HepG2 (cell line): ENCODE data around the gene EFEMP2. TPM values are rescaled to one million over a fixed set of nuclear protein-coding genes. Genes with fewer than 3 reads are reported as not detected.

ENCODE experiments used
- ARNT ChIP-seq: fragments of 450-650 bp; IDR thresholded peaks from 2 replicates; pipeline ENCODE4 v1.6.1; 2017
- FOSL1 ChIP-seq: sonication (generic); formaldehyde crosslinking; IDR thresholded peaks from 2 replicates; pipeline ENCODE4 v1.9.0; 2021; ENCODE audit warnings: missing genetic modification reagents, borderline replicate concordance
- HNRNPLL ChIP-seq: fragments of 200-400 bp; formaldehyde crosslinking; IDR thresholded peaks from 2 replicates; pipeline ENCODE4 v1.6.1; 2017; ENCODE audit warnings: mild to moderate bottlenecking, low read depth, low read length; ENCODE audit not compliant: poor library complexity, severe bottlenecking
- JUND ChIP-seq: sonication (generic); formaldehyde crosslinking; IDR thresholded peaks from 2 replicates; pipeline ENCODE4 v1.8.0; 2022; ENCODE audit warnings: mild to moderate bottlenecking, missing genetic modification reagents
- KLF16 ChIP-seq, 2 experiments: sonication (generic) in 1 of 2; formaldehyde crosslinking in 1 of 2; IDR thresholded peaks; 2 replicates each; pipeline versions ENCODE4 v1.6.1 to v1.8.0; 2016 to 2023; ENCODE audit warnings: missing genetic modification reagents in 2 of 2, missing compliant biosample characterization in 1 of 2
- MAZ ChIP-seq, 2 experiments: sonication (generic) in 1 of 2; formaldehyde crosslinking in 1 of 2; IDR thresholded peaks; 2 replicates each; pipeline versions ENCODE4 v1.5.0 to v1.6.1; 2012 to 2020; ENCODE audit warnings: low read depth in 2 of 2, mild to moderate bottlenecking in 2 of 2, borderline replicate concordance in 1 of 2, improper control_type of control experiment in 1 of 2, low read length in 1 of 2, missing genetic modification reagents in 1 of 2, moderate library complexity in 1 of 2
- SAP130 ChIP-seq: IDR thresholded peaks from 2 replicates; pipeline ENCODE4 v1.6.1; 2016; ENCODE audit warnings: low read depth
- SP140L ChIP-seq: sonication (generic); formaldehyde crosslinking; IDR thresholded peaks from 2 replicates; pipeline ENCODE4 v1.4.0; 2020; ENCODE audit warnings: missing genetic modification reagents, borderline replicate concordance
- STAG1 ChIP-seq: sonication (generic); formaldehyde crosslinking; IDR thresholded peaks from 2 replicates; pipeline ENCODE4 v1.4.0; 2020; ENCODE audit warnings: missing genetic modification reagents
- ZBTB7B ChIP-seq: sonication (generic); formaldehyde crosslinking; IDR thresholded peaks from 2 replicates; pipeline ENCODE4 v1.4.0; 2020; ENCODE audit warnings: missing genetic modification reagents
- ZFY ChIP-seq: sonication (generic); formaldehyde crosslinking; IDR thresholded peaks from 2 replicates; pipeline ENCODE4 v1.4.0; 2020; ENCODE audit warnings: missing genetic modification reagents
- ZNF720 ChIP-seq: sonication (generic); formaldehyde crosslinking; IDR thresholded peaks from 2 replicates; pipeline ENCODE4 v1.4.0; 2020; ENCODE audit warnings: missing genetic modification reagents
- ZNF891 ChIP-seq: sonication (generic); formaldehyde crosslinking; IDR thresholded peaks from 2 replicates; pipeline ENCODE4 v1.5.0; 2020; ENCODE audit warnings: mild to moderate bottlenecking, missing genetic modification reagents
- ZSCAN30 ChIP-seq: sonication (generic); formaldehyde crosslinking; IDR thresholded peaks from 2 replicates; pipeline ENCODE4 v1.5.0; 2020; ENCODE audit warnings: mild to moderate bottlenecking, missing genetic modification reagents
- polyA plus RNA-seq, 8 experiments: library from polyadenylated mRNA; depleted of rRNA in 3 of 8; stranded (reverse) in 7 of 8; unstranded in 1 of 8; fragments of >200 nt; fragmentation: Illumina TruSeq in 4 of 8; extraction: Trizol in 4 of 8; gene quantifications; 2 replicates each; pipeline versions ENCODE4 v1.2.1 to v1.2.3, GENCODE V29; 2011 to 2016; ENCODE audit warnings: low read depth in 4 of 8, missing spikeins in 1 of 8, mixed read lengths in 1 of 8; ENCODE audit not compliant: insufficient read depth in 1 of 8
- total RNA-seq, 5 experiments: library from RNA; depleted of rRNA; stranded (reverse); fragments of >200 nt; fragmentation: Illumina TruSeq; extraction: Trizol; gene quantifications; 2 replicates each; pipeline ENCODE4 v1.2.3, GENCODE V29; 2016; ENCODE audit warnings: low read depth in 1 of 5
- TF ChIP-seq, protein P1 (sequence below): sonication (generic); formaldehyde crosslinking; IDR thresholded peaks from 2 replicates; pipeline ENCODE4 v1.5.1; 2020; ENCODE audit warnings: mild to moderate bottlenecking, missing genetic modification reagents, moderate library complexity
- TF ChIP-seq, protein P2 (sequence below): sonication (generic); formaldehyde crosslinking; IDR thresholded peaks from 2 replicates; pipeline ENCODE4 v1.4.0; 2020; ENCODE audit warnings: mild to moderate bottlenecking, missing genetic modification reagents
- TF ChIP-seq, protein P3 (sequence below): sonication (generic); formaldehyde crosslinking; IDR thresholded peaks from 2 replicates; pipeline ENCODE4 v1.8.1; 2023; ENCODE audit warnings: mild to moderate bottlenecking, missing genetic modification reagents
- TF ChIP-seq, protein P4 (sequence below): IDR thresholded peaks from 2 replicates; pipeline ENCODE4 v1.6.1; 2016; ENCODE audit warnings: control low read depth
- TF ChIP-seq, protein P5 (sequence below): sonication (generic); formaldehyde crosslinking; IDR thresholded peaks from 2 replicates; pipeline ENCODE4 v1.8.0; 2022; ENCODE audit warnings: missing genetic modification reagents, mild to moderate bottlenecking, inconsistent platforms, borderline replicate concordance

EFEMP2 gene
- total and polyA plus RNA-seq, 2 of the 13 experiments (the other 11 are each of a cell fraction or from before 2014, with no cell fraction given), result 7.4 to 29.7 TPM

DNA sequence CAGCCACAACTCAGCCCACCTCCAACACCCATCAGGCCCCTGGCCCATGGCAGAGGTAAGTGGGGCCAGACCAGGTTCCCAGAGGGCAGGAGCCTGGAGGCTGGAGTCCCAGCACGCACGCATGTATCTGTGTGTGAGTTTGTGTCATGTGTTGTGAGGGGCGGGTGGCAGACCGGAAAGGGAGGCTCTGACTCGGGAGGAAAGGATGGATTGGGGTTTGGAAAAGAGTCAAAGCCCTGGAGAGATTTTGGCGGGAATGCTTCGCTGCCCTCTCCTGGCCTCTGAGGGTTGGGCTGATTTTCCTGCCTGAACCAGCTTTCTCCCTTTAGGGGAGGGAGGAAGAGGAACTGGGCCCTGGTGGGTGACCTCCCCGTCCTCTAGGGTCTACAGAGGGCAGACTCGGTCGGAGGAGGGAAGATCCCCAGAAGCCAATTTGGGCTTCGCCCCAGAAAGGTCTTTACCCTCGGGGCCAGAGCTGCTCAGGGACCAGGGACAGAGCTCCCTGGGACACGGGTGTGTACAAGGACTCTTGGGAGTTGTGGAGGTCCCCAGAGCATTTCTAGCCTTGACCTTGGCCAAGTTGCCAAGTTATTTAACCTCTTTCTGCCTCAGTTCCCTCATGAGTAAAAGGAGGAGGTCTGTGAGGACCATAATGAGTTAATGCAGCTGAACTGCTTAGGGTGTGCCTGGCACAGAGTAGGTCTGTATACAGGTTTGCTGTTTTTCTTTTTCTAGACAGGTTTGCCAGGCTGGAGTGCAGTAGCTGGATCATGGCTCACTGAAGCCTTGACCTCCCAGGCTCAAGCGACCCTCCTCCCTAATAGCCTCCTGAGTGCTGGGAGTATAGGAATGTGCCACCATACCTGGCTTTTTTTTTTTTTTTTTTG lies 39.3 kb upstream of the EFEMP2 start (continued):
- TF ChIP-seq MAZ (IDR thresholded peaks at IDR 0.05; ENCODE audit: borderline replicate concordance, low read depth, low read length) (no peak), MAZ (CRISPR knock-in tag; IDR thresholded peaks at IDR 0.05; ENCODE audit: low read depth) (0 out of 2 replicates have a peak, but pooled peaks have one; percentile 25), ZFY (CRISPR knock-in tag) (peak; percentile 42; the same call in 1 of the 2 replicates), SAP130 (CRISPR knock-in tag) (peak; percentile 60), STAG1 (CRISPR knock-in tag) (peak; percentile 28), ZBTB7B (CRISPR knock-in tag) (no peak), ZNF720 (no peak), ZNF891 (CRISPR knock-in tag) (0 out of 2 replicates have a peak, but pooled peaks have one; percentile 34), ARNT (no peak), FOSL1 (CRISPR knock-in tag) (no peak), HNRNPLL (no peak), ZSCAN30 (no peak), KLF16 (CRISPR knock-in tag; IDR thresholded peaks at IDR 0.05) (no peak), JUND (CRISPR knock-in tag) (no peak), SP140L (no peak)
- TF ChIP-seq, protein P1, sequence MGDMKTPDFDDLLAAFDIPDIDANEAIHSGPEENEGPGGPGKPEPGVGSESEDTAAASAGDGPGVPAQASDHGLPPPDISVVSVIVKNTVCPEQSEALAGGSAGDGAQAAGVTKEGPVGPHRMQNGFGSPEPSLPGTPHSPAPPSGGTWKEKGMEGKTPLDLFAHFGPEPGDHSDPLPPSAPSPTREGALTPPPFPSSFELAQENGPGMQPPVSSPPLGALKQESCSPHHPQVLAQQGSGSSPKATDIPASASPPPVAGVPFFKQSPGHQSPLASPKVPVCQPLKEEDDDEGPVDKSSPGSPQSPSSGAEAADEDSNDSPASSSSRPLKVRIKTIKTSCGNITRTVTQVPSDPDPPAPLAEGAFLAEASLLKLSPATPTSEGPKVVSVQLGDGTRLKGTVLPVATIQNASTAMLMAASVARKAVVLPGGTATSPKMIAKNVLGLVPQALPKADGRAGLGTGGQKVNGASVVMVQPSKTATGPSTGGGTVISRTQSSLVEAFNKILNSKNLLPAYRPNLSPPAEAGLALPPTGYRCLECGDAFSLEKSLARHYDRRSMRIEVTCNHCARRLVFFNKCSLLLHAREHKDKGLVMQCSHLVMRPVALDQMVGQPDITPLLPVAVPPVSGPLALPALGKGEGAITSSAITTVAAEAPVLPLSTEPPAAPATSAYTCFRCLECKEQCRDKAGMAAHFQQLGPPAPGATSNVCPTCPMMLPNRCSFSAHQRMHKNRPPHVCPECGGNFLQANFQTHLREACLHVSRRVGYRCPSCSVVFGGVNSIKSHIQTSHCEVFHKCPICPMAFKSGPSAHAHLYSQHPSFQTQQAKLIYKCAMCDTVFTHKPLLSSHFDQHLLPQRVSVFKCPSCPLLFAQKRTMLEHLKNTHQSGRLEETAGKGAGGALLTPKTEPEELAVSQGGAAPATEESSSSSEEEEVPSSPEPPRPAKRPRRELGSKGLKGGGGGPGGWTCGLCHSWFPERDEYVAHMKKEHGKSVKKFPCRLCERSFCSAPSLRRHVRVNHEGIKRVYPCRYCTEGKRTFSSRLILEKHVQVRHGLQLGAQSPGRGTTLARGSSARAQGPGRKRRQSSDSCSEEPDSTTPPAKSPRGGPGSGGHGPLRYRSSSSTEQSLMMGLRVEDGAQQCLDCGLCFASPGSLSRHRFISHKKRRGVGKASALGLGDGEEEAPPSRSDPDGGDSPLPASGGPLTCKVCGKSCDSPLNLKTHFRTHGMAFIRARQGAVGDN (CRISPR knock-in tag), result peak; percentile 60
- TF ChIP-seq, protein P2, sequence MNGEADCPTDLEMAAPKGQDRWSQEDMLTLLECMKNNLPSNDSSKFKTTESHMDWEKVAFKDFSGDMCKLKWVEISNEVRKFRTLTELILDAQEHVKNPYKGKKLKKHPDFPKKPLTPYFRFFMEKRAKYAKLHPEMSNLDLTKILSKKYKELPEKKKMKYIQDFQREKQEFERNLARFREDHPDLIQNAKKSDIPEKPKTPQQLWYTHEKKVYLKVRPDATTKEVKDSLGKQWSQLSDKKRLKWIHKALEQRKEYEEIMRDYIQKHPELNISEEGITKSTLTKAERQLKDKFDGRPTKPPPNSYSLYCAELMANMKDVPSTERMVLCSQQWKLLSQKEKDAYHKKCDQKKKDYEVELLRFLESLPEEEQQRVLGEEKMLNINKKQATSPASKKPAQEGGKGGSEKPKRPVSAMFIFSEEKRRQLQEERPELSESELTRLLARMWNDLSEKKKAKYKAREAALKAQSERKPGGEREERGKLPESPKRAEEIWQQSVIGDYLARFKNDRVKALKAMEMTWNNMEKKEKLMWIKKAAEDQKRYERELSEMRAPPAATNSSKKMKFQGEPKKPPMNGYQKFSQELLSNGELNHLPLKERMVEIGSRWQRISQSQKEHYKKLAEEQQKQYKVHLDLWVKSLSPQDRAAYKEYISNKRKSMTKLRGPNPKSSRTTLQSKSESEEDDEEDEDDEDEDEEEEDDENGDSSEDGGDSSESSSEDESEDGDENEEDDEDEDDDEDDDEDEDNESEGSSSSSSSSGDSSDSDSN (CRISPR knock-in tag), result no peak
- TF ChIP-seq, protein P3, sequence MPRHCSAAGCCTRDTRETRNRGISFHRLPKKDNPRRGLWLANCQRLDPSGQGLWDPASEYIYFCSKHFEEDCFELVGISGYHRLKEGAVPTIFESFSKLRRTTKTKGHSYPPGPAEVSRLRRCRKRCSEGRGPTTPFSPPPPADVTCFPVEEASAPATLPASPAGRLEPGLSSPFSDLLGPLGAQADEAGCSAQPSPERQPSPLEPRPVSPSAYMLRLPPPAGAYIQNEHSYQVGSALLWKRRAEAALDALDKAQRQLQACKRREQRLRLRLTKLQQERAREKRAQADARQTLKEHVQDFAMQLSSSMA (CRISPR knock-in tag), result 0 out of 2 replicates have a peak, but pooled peaks have one; percentile 34
- TF ChIP-seq, protein P4, sequence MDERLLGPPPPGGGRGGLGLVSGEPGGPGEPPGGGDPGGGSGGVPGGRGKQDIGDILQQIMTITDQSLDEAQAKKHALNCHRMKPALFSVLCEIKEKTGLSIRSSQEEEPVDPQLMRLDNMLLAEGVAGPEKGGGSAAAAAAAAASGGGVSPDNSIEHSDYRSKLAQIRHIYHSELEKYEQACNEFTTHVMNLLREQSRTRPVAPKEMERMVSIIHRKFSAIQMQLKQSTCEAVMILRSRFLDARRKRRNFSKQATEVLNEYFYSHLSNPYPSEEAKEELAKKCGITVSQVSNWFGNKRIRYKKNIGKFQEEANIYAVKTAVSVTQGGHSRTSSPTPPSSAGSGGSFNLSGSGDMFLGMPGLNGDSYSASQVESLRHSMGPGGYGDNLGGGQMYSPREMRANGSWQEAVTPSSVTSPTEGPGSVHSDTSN (CRISPR knock-in tag), result no peak
- TF ChIP-seq, protein P5, sequence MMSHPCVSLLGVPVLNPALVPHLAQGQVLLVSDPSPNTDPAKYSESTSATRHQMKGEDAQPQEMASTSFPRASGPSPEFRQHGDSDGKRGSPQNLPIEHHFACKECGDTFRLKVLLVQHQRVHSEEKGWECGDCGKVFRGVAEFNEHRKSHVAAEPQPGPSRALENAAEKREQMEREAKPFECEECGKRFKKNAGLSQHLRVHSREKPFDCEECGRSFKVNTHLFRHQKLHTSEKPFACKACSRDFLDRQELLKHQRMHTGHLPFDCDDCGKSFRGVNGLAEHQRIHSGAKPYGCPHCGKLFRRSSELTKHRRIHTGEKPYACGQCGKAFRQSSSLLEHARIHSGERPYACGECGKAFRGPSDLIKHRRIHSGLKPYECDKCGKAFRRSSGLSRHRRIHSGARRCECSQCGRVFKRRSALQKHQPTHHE (CRISPR knock-in tag), result peak; percentile 22; the same call in 1 of the 2 replicates
